ENCODE measurements around the gene INIP. TPM values are rescaled to one million over a fixed set of nuclear protein-coding genes. Genes with fewer than 3 reads are reported as not detected.

INIP gene
- total and polyA plus RNA-seq, 2 of the 13 experiments (the other 11 are each of a cell fraction or from before 2014, with no cell fraction given) = 13.6 to 28.6 TPM

DNA sequence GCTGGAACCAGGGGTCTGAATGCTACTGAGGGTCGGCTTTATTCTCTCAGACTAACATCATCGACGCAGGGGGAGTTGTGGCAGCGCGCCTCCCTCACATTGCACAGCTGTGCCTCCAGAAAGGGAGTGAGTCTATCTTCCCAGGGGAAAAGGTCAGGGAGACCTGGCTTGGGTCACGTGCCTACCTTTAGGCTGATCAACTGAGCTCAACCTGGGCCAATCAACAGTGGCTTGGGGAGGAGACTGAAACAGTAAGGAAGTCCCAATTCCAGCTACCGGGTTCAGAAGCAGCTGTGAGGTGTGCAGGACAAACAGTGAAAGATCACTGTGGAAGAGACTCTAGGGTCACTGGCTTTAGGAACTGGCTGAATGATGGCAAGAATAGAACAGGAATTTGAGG lies 46.9 kb upstream of the INIP start (continued):
- TF ChIP-seq SALL2 (CRISPR knock-in tag; IDR thresholded peaks at IDR 0.05) (peak; percentile 50; the same call in 1 of the 2 replicates), MAZ (IDR thresholded peaks at IDR 0.05; ENCODE audit: borderline replicate concordance, low read depth, low read length) (no peak), MAZ (CRISPR knock-in tag; IDR thresholded peaks at IDR 0.05; ENCODE audit: low read depth) (0 out of 2 replicates have a peak, but pooled peaks have one; percentile 34), TBX2 (CRISPR knock-in tag; IDR thresholded peaks at IDR 0.05; ENCODE audit: borderline replicate concordance) (0 out of 2 replicates have a peak, but pooled peaks have one; percentile 20), MIER3 (CRISPR knock-in tag; IDR thresholded peaks at IDR 0.05; ENCODE audit: borderline replicate concordance) (no peak), ZNF501 (CRISPR knock-in tag; IDR thresholded peaks at IDR 0.05) (peak; percentile 73), CENPT (CRISPR knock-in tag; IDR thresholded peaks at IDR 0.05; ENCODE audit: low read depth) (no peak), TAF1 (CRISPR knock-in tag; IDR thresholded peaks at IDR 0.05) (peak; percentile 74; the same call in 1 of the 2 replicates), ZNF746 (CRISPR knock-in tag; IDR thresholded peaks at IDR 0.05) (peak; percentile 13; the same call in 1 of the 2 replicates), RFXAP (CRISPR knock-in tag; IDR thresholded peaks at IDR 0.05; ENCODE audit: borderline replicate concordance) (0 out of 2 replicates have a peak, but pooled peaks have one; percentile 38), SAP130 (CRISPR knock-in tag; IDR thresholded peaks at IDR 0.05; ENCODE audit: low read depth) (peak; percentile 83), PHF8 (CRISPR knock-in tag; IDR thresholded peaks at IDR 0.05) (peak; percentile 41; the same call in 1 of the 2 replicates), RBFOX2 (IDR thresholded peaks at IDR 0.05; ENCODE audit: low read depth, low read length) (peak; percentile 23; the same call in 1 of the 2 replicates), GABPB1 (CRISPR knock-in tag; IDR thresholded peaks at IDR 0.05) (peak; percentile 34; the same call in 1 of the 2 replicates), ZNF335 (CRISPR knock-in tag; IDR thresholded peaks at IDR 0.05) (0 out of 2 replicates have a peak, but pooled peaks have one; percentile 24)
- TF ChIP-seq, protein P1, sequence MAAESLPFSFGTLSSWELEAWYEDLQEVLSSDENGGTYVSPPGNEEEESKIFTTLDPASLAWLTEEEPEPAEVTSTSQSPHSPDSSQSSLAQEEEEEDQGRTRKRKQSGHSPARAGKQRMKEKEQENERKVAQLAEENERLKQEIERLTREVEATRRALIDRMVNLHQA (CRISPR knock-in tag; IDR thresholded peaks at IDR 0.05) = no peak
- TF ChIP-seq, protein P2, sequence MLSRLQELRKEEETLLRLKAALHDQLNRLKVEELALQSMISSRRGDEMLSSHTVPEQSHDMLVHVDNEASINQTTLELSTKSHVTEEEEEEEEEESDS (CRISPR knock-in tag; IDR thresholded peaks at IDR 0.05; ENCODE audit: borderline replicate concordance) = no peak
